Liver (tissue), 9 donors: Measurements from ENCODE around the gene DPF3. TPM values are rescaled to one million over a fixed set of nuclear protein-coding genes. Genes with fewer than 3 reads are reported as not detected.

Experiments
- DNase-seq: peaks from one replicate; pipeline ENCODE4 v3.0.0-alpha.2; 2017; ENCODE audit warnings: low spot score
- H3K27ac ChIP-seq, 2 donors: one replicate each; pipeline ENCODE4 v1.7.0; 2013; ENCODE audit warnings: inconsistent platforms in 2 of 2, low read length in 2 of 2, control low read depth in 1 of 2, low read depth in 1 of 2, mild to moderate bottlenecking in 1 of 2
- H3K27me3 ChIP-seq, 4 donors: one replicate each; pipeline versions ENCODE4 v1.6.1 to v1.7.0; 2013; ENCODE audit warnings: low read length in 3 of 4, inconsistent platforms in 1 of 4, mild to moderate bottlenecking in 1 of 4, moderate library complexity in 1 of 4; ENCODE audit not compliant: control insufficient read depth in 4 of 4, insufficient read depth in 4 of 4
- H3K36me3 ChIP-seq, 4 donors: one replicate each; pipeline versions ENCODE4 v1.6.1 to v1.7.0; 2013; ENCODE audit warnings: low read length in 3 of 4, mild to moderate bottlenecking in 3 of 4, low read depth in 1 of 4, moderate library complexity in 1 of 4; ENCODE audit not compliant: control insufficient read depth in 4 of 4, insufficient read depth in 3 of 4
- H3K4me1 ChIP-seq, 4 donors: one replicate each; pipeline versions ENCODE4 v1.6.1 to v1.7.0; 2013; ENCODE audit warnings: low read length in 3 of 4, mild to moderate bottlenecking in 3 of 4, moderate library complexity in 1 of 4; ENCODE audit not compliant: control insufficient read depth in 4 of 4, insufficient read depth in 4 of 4
- H3K4me3 ChIP-seq, 3 donors: one replicate each; pipeline versions ENCODE4 v1.6.1 to v1.7.0; 2013; ENCODE audit warnings: low read length in 3 of 3, control low read depth in 1 of 3, low read depth in 1 of 3, mild to moderate bottlenecking in 1 of 3
- H3K9ac ChIP-seq, 2 donors: one replicate each; pipeline ENCODE4 v1.7.0; 2013; ENCODE audit warnings: low read length in 2 of 2, mild to moderate bottlenecking in 2 of 2, moderate library complexity in 2 of 2, control low read depth in 1 of 2, low read depth in 1 of 2
- H3K9me3 ChIP-seq, 4 donors: one replicate each; pipeline versions ENCODE4 v1.6.1 to v1.7.0; 2013; ENCODE audit warnings: low read length in 3 of 4; ENCODE audit not compliant: control insufficient read depth in 4 of 4
- CTCF ChIP-seq: fragments of 150-350 bp; IDR thresholded peaks from 2 replicates; pipeline ENCODE4 v1.5.1; 2017; ENCODE audit warnings: improper control_type of control experiment, low read depth, low read length; ENCODE audit not compliant: missing input control
- EGR1 ChIP-seq, 2 donors: IDR thresholded peaks; 2 replicates each; pipeline ENCODE4 v1.6.1; 2016 to 2018; ENCODE audit warnings: antibody characterized with exemption in 2 of 2, low read depth in 2 of 2
- FOXA2 ChIP-seq: IDR thresholded peaks from 2 replicates; pipeline ENCODE4 v1.6.1; 2016; ENCODE audit warnings: antibody characterized with exemption
- GABPA ChIP-seq, 2 donors: IDR thresholded peaks in 1 of 2; conservative IDR thresholded peaks in 1 of 2; 2 replicates each; pipeline ENCODE4 v1.6.1; 2016; ENCODE audit warnings: antibody characterized with exemption in 2 of 2, mild to moderate bottlenecking in 1 of 2, moderate library complexity in 1 of 2
- HNF4A ChIP-seq, 2 donors: conservative IDR thresholded peaks; 2 replicates each; pipeline ENCODE4 v1.6.1; 2016; ENCODE audit warnings: antibody characterized with exemption in 2 of 2, mild to moderate bottlenecking in 2 of 2
- HNF4G ChIP-seq: IDR thresholded peaks from 2 replicates; pipeline ENCODE4 v1.6.1; 2016; ENCODE audit warnings: antibody characterized with exemption
- JUND ChIP-seq, 2 donors: IDR thresholded peaks; 2 replicates each; pipeline ENCODE4 v1.6.1; 2016; ENCODE audit warnings: antibody characterized with exemption in 2 of 2
- NR2F2 ChIP-seq: IDR thresholded peaks from 2 replicates; pipeline ENCODE4 v1.6.1; 2016; ENCODE audit warnings: antibody characterized with exemption
- RAD21 ChIP-seq, 2 donors: IDR thresholded peaks; 2 replicates each; pipeline ENCODE4 v1.6.1; 2016; ENCODE audit warnings: antibody characterized with exemption in 2 of 2, mild to moderate bottlenecking in 2 of 2
- REST ChIP-seq: IDR thresholded peaks from 2 replicates; pipeline ENCODE4 v1.6.1; 2016; ENCODE audit warnings: antibody characterized with exemption, mild to moderate bottlenecking
- RXRA ChIP-seq, 2 donors: IDR thresholded peaks; 2 replicates each; pipeline ENCODE4 v1.6.1; 2017 to 2018; ENCODE audit warnings: antibody characterized with exemption in 2 of 2, mild to moderate bottlenecking in 1 of 2
- SP1 ChIP-seq: IDR thresholded peaks from 2 replicates; pipeline ENCODE4 v1.6.1; 2018; ENCODE audit warnings: antibody characterized with exemption, mild to moderate bottlenecking
- TAF1 ChIP-seq: conservative IDR thresholded peaks from 2 replicates; pipeline ENCODE4 v1.6.1; 2016; ENCODE audit warnings: antibody characterized with exemption, mild to moderate bottlenecking
- YY1 ChIP-seq: IDR thresholded peaks from 2 replicates; pipeline ENCODE4 v1.6.1; 2016; ENCODE audit warnings: antibody characterized with exemption, mild to moderate bottlenecking
- ZBTB33 ChIP-seq: IDR thresholded peaks from 2 replicates; pipeline ENCODE4 v1.6.1; 2016; ENCODE audit warnings: antibody characterized with exemption
- WGBS: extraction: QIAGEN DNeasy Blood & Tissue Kit; methylation state at CpG from one replicate; pipeline ENCODE4 v1.1.7; 2013; 5-methylcytosine and 5-hydroxymethylcytosine counted together
- polyA plus RNA-seq, 2 donors: library from polyadenylated mRNA; stranded (reverse) in 1 of 2; unstranded in 1 of 2; fragments of 200-250 nt in 1 of 2; fragments of >200 nt in 1 of 2; fragmentation: Nextera tagmentation in 1 of 2; extraction: Ambion mirVana in 1 of 2; gene quantifications; one replicate each; pipeline versions ENCODE4 v1.2.1 to v1.2.3, GENCODE V29; 2013 to 2015
- total RNA-seq, 2 donors: library from RNA; depleted of rRNA; stranded (reverse); fragments of >200 nt; gene quantifications; one replicate each; pipeline ENCODE4 v1.2.3, GENCODE V29; 2014
- TF ChIP-seq, protein P1 (sequence below): IDR thresholded peaks from 2 replicates; pipeline ENCODE4 v1.6.1; 2016; ENCODE audit warnings: antibody characterized with exemption
- donor health status: healthy.
- donor health status: healthy.
- donor health status: healthy.
- donor health status: healthy.
- donor health status: healthy.

The DPF3 gene
- total and polyA plus RNA-seq, 4 donors = 1.1 to 23.2 (median 2.5) TPM

- no peak overlapping the region for H3K4me3 ChIP-seq
- no peaks in the 10 kb centered on the region for H3K9me3 ChIP-seq
- no peak overlapping the region for H3K9ac ChIP-seq
- 85% methylated on average over 1 of the region's 1 CpG for WGBS
- TF ChIP-seq NR2F2 = no peak
- peak in 1 of 2 donors; percentile 5 for TF ChIP-seq HNF4A (conservative IDR thresholded peaks at IDR 0.05)
- DNase-seq = no peak
- peaks cover 0 to 3% (median 0%) of the 10 kb centered on the region in 4 donors for H3K4me1 ChIP-seq
- H3K27ac ChIP-seq = no peak overlapping the region
- no peaks in the 10 kb centered on the region for H3K27me3 ChIP-seq
- peaks cover 0 to 3% (median 0%) of the 10 kb centered on the region in 4 donors for H3K36me3 ChIP-seq
Measured at GRCh38 chr14:72657214-72657921, 236.5 kb downstream of the DPF3 start.

DNA sequence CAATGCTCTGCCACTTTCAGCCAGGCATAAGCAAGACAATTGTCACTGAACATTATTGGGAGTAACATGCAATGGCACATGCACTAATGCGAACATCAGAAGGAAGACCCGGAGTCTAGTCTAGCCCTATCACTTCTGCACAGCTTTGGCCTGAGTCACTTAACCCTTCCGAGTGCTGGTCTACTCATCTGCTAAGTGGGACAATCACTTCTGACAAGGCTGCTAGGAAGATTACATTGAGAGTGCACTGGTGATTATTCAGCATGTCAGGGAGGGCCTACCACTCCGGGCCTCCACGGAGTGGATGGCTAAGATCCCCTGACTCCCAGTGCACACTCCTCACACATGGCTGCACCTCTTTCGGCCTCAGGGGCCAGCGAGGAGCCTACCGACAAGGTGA is 240.9 kb downstream of the DPF3 start:
- Histone ChIP-seq H3K4me1 (peaks cover 0 to 3% (median 0%) of the 10 kb centered on the region in 4 donors), H3K36me3 (no peaks in the 10 kb centered on the region), H3K27ac (no peak overlapping the region), H3K9me3 (no peaks in the 10 kb centered on the region), H3K27me3 (no peaks in the 10 kb centered on the region), H3K4me3 (no peak overlapping the region), H3K9ac (no peak overlapping the region)
- 89% methylated on average over 8 of the region's 8 CpGs for WGBS
- TF ChIP-seq RAD21 (IDR thresholded peaks at IDR 0.05) (no peak), HNF4G (no peak), RXRA (IDR thresholded peaks at IDR 0.05) (no peak), YY1 (no peak)
- DNase-seq = no peak

DNA sequence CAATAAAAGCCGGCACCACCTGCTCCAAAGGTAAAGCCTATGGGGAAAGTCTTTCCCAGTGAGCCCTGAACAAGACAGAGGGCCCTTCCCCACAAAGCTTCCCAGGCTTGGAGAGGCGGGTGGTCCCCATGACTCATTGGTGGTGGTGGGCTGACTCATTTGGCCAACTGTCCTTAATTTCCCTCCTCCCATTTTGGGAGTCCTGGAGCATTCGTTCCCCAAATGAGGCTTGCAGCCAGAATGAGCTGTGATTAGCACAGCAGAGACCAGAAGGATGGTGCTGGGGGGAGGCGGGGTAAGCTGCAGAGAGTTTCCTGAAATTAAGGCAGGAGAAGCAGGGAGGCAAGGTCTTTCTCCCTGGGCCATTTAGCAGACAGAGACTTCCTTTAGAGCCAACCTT is 241.7 kb downstream of the DPF3 start:
- no peak for DNase-seq
- no peak overlapping the region for H3K4me3 ChIP-seq
- H3K27ac ChIP-seq = no peak overlapping the region
- H3K4me1 ChIP-seq = no peaks in the 10 kb centered on the region
- H3K27me3 ChIP-seq = no peaks in the 10 kb centered on the region
- no peak overlapping the region for H3K9ac ChIP-seq
- WGBS = 85% methylated on average over 4 of the region's 4 CpGs
- H3K36me3 ChIP-seq = no peaks in the 10 kb centered on the region
- H3K9me3 ChIP-seq = no peaks in the 10 kb centered on the region
- TF ChIP-seq YY1 (no peak), EGR1 (IDR thresholded peaks at IDR 0.05; ENCODE audit: low read depth in 2 of 2) (no peak), TAF1 (no peak), FOXA2 (no peak)

GRCh38 chr14:72651714-72652113 is 242.2 kb downstream of the DPF3 start:
- 78% methylated on average over 5 of the region's 5 CpGs for WGBS
- no peak overlapping the region for H3K27ac ChIP-seq
- TF ChIP-seq FOXA2 (no peak), JUND (IDR thresholded peaks at IDR 0.05) (no peak), GABPA (IDR thresholded peaks at IDR 0.05 in 1 of 2, conservative IDR thresholded peaks at IDR 0.05 in 1 of 2) (no peak), SP1 (no peak), HNF4A (conservative IDR thresholded peaks at IDR 0.05) (no peak), REST (no peak), HNF4G (no peak), NR2F2 (no peak), TAF1 (no peak), RAD21 (IDR thresholded peaks at IDR 0.05) (no peak), ZBTB33 (no peak), CTCF (no peak), YY1 (no peak)
- TF ChIP-seq, protein P1, sequence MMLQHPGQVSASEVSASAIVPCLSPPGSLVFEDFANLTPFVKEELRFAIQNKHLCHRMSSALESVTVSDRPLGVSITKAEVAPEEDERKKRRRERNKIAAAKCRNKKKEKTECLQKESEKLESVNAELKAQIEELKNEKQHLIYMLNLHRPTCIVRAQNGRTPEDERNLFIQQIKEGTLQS = no peak
- no peaks in the 10 kb centered on the region for H3K4me1 ChIP-seq
- DNase-seq = no peak
- no peaks in the 10 kb centered on the region for H3K9me3 ChIP-seq
- no peak overlapping the region for H3K4me3 ChIP-seq
- H3K36me3 ChIP-seq = no peaks in the 10 kb centered on the region
- no peak overlapping the region for H3K9ac ChIP-seq
- H3K27me3 ChIP-seq = no peaks in the 10 kb centered on the region
